ENCODE data around the gene ISYNA1. TPM values are rescaled to one million over a fixed set of nuclear protein-coding genes. Genes with fewer than 3 reads are reported as not detected.

ISYNA1 gene
- total and polyA plus RNA-seq, 2 experiments from 2014 or later = 191 to 208 TPM

- TF ChIP-seq ZNF462 (CRISPR knock-in tag; IDR thresholded peaks at IDR 0.05) (no peak), CREB1 (CRISPR knock-in tag; IDR thresholded peaks at IDR 0.05; ENCODE audit: low read depth) (no peak), STAT1 (IDR thresholded peaks at IDR 0.05; ENCODE audit: unreplicated experiment) (no peak), CTCF (conservative IDR thresholded peaks at IDR 0.05; ENCODE audit: low read depth in 2 of 2) (no peak), NANOG (IDR thresholded peaks at IDR 0.05; ENCODE audit: borderline replicate concordance) (no peak), EZH2 (IDR thresholded peaks at IDR 0.05; ENCODE audit: low read depth, unreplicated experiment) (no peak), POLR2AphosphoS5 (IDR thresholded peaks at IDR 0.05; ENCODE audit: low read depth) (no peak), ZNF331 (CRISPR knock-in tag; IDR thresholded peaks at IDR 0.05; ENCODE audit: low read depth) (no peak), JUNB (IDR thresholded peaks at IDR 0.05; ENCODE audit: unreplicated experiment) (no peak), EZH2phosphoT487 (IDR thresholded peaks at IDR 0.05; ENCODE audit: unreplicated experiment) (no peak), ZNF114 (CRISPR knock-in tag; IDR thresholded peaks at IDR 0.05) (no peak), REST (IDR thresholded peaks at IDR 0.05; ENCODE audit: unreplicated experiment) (no peak)
These were observed 26.7 kb upstream of the ISYNA1 start (continued) for GRCh38 chr19:18464646-18465045.
